GM19023 (cell line): ENCODE data around the gene ZNG1C.
"Not testable (repeated sequence)": the region's sequence is repeated elsewhere in the genome, so short reads cannot be mapped to it uniquely, and the experiment has no call there.

Experiments used
- ATAC-seq: cut with Tn5 transposase; IDR thresholded peaks from one replicate; pipeline ENCODE4 v1.9.1; 2021; ENCODE audit warnings: mild to moderate bottlenecking, moderate library complexity; ENCODE audit not compliant: unreplicated experiment

The ZNG1C gene

DNA sequence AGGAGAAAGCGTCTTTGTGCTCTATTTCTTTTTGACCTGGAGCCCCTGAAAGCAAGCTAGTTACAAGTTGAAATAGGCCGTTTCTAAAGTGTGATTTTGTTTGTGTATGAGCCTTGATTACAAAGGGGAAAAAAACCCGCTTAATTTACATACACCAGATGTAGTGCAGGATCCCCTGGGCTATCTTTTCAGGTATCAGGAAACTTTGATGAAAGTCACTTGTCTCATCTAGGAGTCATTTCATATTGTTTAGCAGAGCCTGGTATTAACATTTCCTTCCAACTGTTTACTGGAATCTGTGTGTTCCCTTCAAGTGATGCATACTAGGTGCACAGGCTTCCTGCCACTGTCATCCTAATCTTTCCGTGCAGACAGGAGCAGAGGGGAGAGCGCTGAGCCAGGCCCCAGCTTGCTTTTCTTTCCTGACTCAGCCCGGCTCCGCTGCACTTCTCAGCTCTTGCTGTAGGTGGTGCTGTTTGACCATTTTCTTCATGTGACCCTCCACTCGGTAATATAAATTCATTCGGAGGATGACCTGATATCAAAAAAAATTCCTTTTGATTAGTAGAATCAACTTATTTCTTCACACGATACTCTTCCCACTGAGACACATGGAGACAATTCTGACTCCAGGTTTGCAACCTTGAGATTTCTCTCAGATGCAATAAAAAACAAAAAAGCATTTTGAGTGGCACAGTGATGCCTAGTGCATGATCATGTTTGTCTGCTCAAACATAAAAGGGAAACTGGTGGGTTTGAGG, 100.7 kb downstream of the ZNG1C start:
- ATAC-seq, result peak; percentile 92

DNA sequence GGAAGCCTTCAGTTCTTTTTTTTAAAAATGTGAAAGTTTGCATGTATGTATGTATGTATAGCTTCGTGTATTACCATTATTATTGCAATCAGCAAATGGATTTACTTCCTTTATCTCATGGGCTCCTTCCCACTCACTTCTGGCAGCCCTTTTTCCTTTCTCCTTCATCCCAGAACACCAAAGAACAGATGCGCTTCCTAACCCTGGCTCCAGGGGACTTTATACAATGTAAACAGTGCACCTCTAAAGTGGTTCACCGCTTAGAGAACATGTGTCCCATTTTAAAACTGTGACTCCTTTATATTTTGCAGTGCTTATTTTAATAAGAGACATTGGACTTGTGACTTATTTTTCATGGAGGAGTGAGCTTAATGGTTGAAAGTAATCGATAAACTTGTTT, 101.5 kb downstream of the ZNG1C start:
- ATAC-seq, result not testable (repeated sequence)

DNA sequence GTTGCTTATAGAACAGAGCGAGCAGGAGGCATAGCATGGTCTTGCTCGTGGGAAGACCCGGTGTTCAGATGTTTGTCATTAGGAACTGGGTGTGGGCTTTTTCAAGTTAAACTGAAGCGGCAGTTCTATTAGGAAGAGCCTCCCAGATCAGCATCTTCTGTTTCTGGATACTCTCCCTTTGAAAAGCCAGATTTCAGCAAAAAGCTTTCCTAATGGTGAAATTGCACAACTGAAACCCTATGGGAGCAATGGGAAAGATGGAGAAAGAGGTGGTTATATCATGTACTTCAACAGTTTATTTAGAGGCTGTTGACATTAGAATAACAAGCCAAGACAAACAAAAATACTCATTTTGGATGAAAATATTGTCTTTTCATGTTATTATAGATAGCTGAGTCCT, 102.2 kb downstream of the ZNG1C start:
- ATAC-seq, result not testable (repeated sequence)
